Stimulated activated naive B cell treated with anti-CD40 and anti-IgM and Interleukin-4, amounts not matched to agents 10 μg/mL and 1 μg/mL and 100 μg/mL, for 72 hours (primary cell): ENCODE results near the gene DGUOK.
A peak's percentile ranks its signal among the peaks of the same experiment; 100 is the strongest.

Source experiments
- ATAC-seq, 2 donors: fragments of 150-1000 bp; cut with Tn5 transposase; replicated peaks; 2 replicates each; pipeline ENCODE4 v1.10.0; 2021; ENCODE audit warnings: moderate library complexity in 1 of 2
- DNase-seq: peaks from one replicate; pipeline ENCODE4 v3.0.0; 2021
- H3K27ac Mint-ChIP-seq: one replicate; pipeline ENCODE4 v1.8.0; 2022; ENCODE audit warnings: mild to moderate bottlenecking, mixed read lengths
- H3K27me3 Mint-ChIP-seq, 2 donors: one replicate each; pipeline ENCODE4 v1.8.0; 2022; ENCODE audit warnings: mixed read lengths in 2 of 2
- H3K36me3 Mint-ChIP-seq, 2 donors: one replicate each; pipeline ENCODE4 v1.8.0; 2022; ENCODE audit warnings: mixed read lengths in 2 of 2, mild to moderate bottlenecking in 1 of 2
- H3K4me1 Mint-ChIP-seq, 2 donors: one replicate each; pipeline ENCODE4 v1.8.0; 2022; ENCODE audit warnings: mixed read lengths in 2 of 2, mild to moderate bottlenecking in 1 of 2
- H3K4me3 Mint-ChIP-seq, 2 donors: one replicate each; pipeline ENCODE4 v1.8.0; 2022; ENCODE audit warnings: mild to moderate bottlenecking in 2 of 2, mixed read lengths in 2 of 2, moderate library complexity in 1 of 2
- H3K9me3 Mint-ChIP-seq, 2 donors: one replicate each; pipeline ENCODE4 v1.8.0; 2022; ENCODE audit warnings: mixed read lengths in 2 of 2, mild to moderate bottlenecking in 1 of 2

Gene DGUOK

DNA sequence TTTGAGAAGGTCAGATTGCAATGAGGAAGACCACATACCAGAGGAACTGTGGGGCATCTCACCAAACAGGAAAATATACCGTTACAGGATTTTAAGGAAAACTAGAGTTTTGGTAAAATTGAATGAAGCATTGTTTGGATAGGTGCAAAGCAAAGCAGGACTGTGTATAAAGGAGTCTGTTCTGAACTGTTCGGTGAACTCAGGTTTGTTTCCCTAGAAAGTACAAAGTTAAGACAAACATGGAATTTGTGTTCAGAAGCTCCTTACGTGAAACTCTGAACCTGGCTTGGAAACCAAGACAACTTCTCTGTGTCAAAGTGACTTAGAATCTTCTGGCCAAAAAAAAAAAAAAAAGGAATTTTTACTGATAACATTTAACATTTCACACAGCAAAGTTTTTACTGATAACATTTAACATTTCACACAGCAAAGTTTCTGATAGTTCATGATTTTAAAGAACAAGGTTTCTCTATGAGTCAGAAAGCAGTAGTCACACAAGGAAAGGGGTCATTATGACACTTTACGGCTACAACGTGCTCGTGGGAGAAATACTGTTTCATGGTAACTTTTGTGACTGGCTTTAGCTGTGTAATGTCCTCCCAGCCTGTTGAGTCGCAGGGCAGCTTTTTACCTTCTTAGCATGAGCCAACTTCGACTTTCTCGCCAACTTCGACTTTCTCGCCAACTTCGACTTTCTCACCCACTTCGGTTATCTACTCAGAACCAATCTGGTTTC, 36.9 kb downstream of the DGUOK start:
- Mint-ChIP-seq H3K36me3 (peaks cover 33 to 36% of the 10 kb centered on the region in 2 donors), H3K4me1 (peaks cover 15 to 31% of the 10 kb centered on the region in 2 donors), H3K27me3 (no peaks in the 10 kb centered on the region), H3K9me3 (peaks cover 6 to 7% of the 10 kb centered on the region in 2 donors), H3K27ac (no peak overlapping the region), H3K4me3 (no peak overlapping the region)
- DNase-seq: no peak
- peak; percentile 72 to 85 for ATAC-seq

DNA sequence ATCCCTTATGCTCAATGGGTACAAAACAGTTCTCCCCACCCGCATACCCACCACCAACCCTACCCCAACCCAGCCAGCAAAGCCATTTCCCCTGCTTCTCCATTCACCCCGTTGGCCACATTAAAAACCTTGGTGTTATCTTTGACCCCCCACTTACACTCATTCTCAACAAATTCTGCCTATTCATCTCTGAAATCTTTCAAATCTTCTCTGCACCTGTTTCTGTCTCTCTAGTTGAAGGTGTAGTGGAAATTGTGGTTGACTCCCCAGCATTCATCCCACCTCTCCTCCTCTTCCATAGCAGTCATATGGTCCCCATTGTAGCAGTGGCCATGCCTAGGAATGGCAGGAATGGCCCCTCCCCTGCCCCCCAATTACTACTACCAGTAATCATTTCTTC, 37.5 kb downstream of the DGUOK start:
- no peak overlapping the region for H3K27ac Mint-ChIP-seq

DNA sequence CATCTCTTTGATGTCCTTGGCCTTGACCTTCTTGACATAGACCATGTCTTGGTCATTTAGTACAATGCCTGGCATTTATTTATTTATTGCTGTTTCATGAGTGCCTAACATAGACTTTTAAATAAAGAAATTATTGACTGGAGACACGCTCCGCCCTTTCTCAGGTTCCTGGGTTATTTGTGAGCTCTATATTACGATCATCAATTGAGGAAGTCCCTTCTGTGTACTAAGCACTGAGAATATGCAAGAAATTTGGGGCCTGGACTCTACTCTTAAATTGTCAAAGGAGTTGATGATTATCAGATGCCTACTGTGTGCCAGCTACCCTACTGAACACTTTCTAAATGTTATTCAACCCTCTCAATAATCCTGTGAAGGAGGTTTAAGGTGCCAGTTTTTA, 38.4 kb downstream of the DGUOK start:
- no peaks in the 10 kb centered on the region for H3K27me3 Mint-ChIP-seq
- DNase-seq (no peak), ATAC-seq (no peak)
- H3K4me1 Mint-ChIP-seq: peaks cover 15 to 33% of the 10 kb centered on the region in 2 donors
- H3K27ac Mint-ChIP-seq: peak overlapping the region; percentile 20
- no peak overlapping the region for H3K4me3 Mint-ChIP-seq
- H3K36me3 Mint-ChIP-seq: peaks cover 19 to 21% of the 10 kb centered on the region in 2 donors
- H3K9me3 Mint-ChIP-seq: peaks cover 6 to 7% of the 10 kb centered on the region in 2 donors

More for the DNA sequence above, 37.5 kb downstream of the DGUOK start:
- Mint-ChIP-seq H3K4me3 (no peak overlapping the region), H3K9me3 (peaks cover 6 to 7% of the 10 kb centered on the region in 2 donors), H3K27me3 (no peaks in the 10 kb centered on the region), H3K36me3 (peaks cover 27 to 29% of the 10 kb centered on the region in 2 donors), H3K4me1 (peaks cover 13 to 28% of the 10 kb centered on the region in 2 donors)
- no peak for DNase-seq
- ATAC-seq: no peak

DNA sequence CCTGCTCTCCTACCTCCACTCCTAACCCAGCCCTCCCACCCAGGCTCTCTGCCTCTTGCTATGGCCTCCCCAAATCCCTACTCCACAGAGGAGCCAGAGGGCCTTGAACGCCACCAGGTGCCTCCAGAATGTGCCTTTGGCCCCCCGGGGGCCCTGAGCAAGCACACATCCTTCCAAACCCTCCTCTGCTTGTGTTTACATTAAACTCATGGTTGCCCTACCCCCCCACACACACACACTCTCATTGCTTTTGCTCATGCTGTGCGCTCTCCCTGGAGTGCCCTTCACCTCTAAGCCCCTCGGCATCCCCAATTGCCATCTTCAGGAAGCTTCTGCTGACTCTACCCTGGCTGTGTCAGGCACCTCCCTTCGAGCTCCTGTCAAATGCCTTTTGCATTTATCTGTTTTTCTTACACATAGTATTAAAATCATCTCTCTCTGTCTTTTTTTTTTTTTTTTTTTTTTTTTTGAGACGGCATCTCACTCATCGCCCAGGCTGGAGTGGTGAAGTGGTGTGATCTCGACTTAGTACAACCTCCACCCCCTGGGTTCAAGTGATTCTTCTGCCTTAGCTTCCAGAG, 41.8 kb downstream of the DGUOK start:
- Mint-ChIP-seq H3K27ac (no peak overlapping the region), H3K36me3 (peaks cover 0 to 2% of the 10 kb centered on the region in 2 donors), H3K9me3 (no peaks in the 10 kb centered on the region), H3K4me1 (peaks cover 42 to 57% of the 10 kb centered on the region in 2 donors), H3K27me3 (no peaks in the 10 kb centered on the region), H3K4me3 (no peak overlapping the region)
- no peak for ATAC-seq
- no peak for DNase-seq

DNA sequence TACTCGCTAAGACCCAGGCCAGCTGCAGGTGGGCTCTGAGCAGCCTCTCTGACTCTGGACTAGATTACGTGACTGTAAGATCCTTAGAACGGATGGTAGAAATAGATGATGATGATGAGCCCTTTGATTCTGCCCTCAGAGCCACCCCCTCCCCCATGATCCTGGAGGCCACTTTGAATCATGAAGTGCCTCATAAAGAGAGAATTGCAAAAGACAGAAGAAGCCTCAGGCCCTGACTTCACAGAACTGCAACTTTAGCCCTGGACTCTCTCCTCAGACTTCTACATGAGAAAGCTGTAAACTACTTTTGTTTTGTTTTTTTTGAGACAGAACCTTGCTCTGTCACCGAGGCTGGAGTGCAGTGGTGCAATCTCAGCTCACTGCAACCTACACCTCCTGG, 42.7 kb downstream of the DGUOK start:
- ATAC-seq (no peak), DNase-seq (no peak)
- no peaks in the 10 kb centered on the region for H3K9me3 Mint-ChIP-seq
- no peaks in the 10 kb centered on the region for H3K27me3 Mint-ChIP-seq
- peaks cover 37 to 52% of the 10 kb centered on the region in 2 donors for H3K4me1 Mint-ChIP-seq
- H3K27ac Mint-ChIP-seq: no peak overlapping the region
- H3K4me3 Mint-ChIP-seq: no peak overlapping the region
- H3K36me3 Mint-ChIP-seq: peaks cover 0 to 2% of the 10 kb centered on the region in 2 donors

DNA sequence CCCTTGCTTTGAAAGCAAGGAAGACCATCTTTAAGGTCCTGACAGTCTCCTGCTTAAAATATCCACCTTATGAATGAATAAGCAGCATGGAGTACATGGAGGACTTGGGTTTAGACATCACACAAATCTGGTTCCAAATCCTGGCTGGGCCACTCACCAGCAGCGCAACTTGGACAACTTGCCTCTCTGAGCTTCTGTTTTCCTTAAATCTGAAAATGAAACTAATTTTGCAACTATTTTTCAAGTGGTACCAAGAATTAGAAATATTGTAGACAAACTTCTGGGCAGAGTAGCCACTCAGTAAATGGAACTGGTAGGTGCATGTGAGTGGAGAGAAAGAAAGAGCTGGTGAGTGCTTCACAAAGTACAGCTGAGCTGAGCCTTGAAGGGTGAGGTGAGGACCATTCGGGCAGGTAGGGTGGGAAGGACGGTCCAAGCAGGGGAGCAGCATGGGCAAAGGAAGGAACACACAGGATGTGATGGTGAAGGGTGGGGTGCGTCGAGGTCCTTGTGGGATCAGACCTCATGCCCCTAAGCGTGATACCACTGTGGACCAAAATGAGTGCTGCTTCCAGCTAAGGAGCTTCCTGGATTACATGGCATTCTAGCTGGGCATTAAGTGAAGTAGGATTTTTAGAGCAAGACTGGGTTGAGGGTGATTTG, 43.6 kb downstream of the DGUOK start:
- ATAC-seq (peak; percentile 3 to 6), DNase-seq (no peak)
- Mint-ChIP-seq H3K4me1 (peaks cover 33 to 48% of the 10 kb centered on the region in 2 donors), H3K4me3 (peak overlapping the region; percentile 72 to 76), H3K9me3 (no peaks in the 10 kb centered on the region), H3K36me3 (peaks cover 0 to 2% of the 10 kb centered on the region in 2 donors), H3K27me3 (no peaks in the 10 kb centered on the region), H3K27ac (peak overlapping the region; percentile 89)

DNA sequence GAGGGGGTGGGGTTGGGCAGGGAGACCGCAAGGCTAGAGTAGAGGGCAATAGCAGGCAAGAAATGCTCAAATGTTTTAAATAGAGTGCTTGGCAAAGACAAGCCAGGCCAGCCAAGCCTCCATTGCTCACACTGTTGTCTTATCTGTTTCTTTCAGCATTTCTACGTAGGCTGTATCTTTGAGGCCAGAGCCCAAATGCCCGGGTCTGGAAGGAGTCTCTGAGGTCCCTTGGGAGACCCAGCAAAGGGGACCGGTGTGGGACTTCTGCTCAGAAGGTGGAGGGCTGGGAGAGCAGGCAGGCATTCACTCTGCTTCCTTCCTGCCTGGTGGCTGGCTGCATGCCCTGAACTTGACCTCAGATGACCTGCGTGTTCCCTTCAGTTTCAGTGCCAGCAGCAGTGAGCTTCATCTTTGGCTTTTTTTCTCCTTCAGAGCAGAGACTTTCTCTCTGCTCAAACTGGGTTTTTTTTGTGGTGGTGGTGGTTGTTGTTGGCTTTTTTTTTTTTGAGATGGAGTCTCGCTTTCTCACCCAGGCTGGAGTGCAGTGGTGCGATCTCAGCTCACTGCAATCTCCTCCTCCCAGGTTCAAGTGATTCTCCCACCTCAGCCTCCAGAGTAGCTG, 44.3 kb downstream of the DGUOK start:
- ATAC-seq: peak; percentile 86 to 87
- Mint-ChIP-seq H3K36me3 (peaks cover 0 to 2% of the 10 kb centered on the region in 2 donors), H3K4me1 (peaks cover 33 to 53% of the 10 kb centered on the region in 2 donors), H3K27me3 (no peaks in the 10 kb centered on the region), H3K9me3 (no peaks in the 10 kb centered on the region), H3K4me3 (peak overlapping the region; percentile 59 to 76), H3K27ac (peak overlapping the region; percentile 89)
- peak; percentile 51 for DNase-seq

DNA sequence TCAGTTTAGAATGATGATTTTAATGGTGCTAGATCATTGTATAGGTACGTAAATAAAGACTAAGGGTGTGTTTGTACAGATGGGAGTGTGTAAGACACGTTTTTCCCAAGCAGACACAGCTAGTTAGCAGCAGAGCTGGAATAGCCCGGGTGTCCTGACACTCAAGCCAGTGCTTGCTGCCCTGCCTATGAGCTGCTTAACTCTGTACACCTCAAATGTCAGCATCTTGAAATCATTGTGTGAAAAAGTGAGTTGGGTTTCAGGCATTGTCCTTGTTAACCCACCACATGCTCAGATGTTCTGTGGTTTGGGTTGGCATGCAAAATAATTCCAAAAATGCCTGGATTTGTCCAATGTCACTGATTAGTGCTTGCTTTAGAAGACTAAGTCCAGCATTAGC, 45.0 kb downstream of the DGUOK start:
- H3K27ac Mint-ChIP-seq: peak overlapping the region; percentile 89
- peaks cover 0 to 2% of the 10 kb centered on the region in 2 donors for H3K36me3 Mint-ChIP-seq
- H3K4me3 Mint-ChIP-seq: peak overlapping the region in 1 of 2 donors; percentile 76
- H3K4me1 Mint-ChIP-seq: peaks cover 33 to 54% of the 10 kb centered on the region in 2 donors
- no peak for ATAC-seq
- H3K9me3 Mint-ChIP-seq: no peaks in the 10 kb centered on the region
- DNase-seq: no peak
- H3K27me3 Mint-ChIP-seq: no peaks in the 10 kb centered on the region

DNA sequence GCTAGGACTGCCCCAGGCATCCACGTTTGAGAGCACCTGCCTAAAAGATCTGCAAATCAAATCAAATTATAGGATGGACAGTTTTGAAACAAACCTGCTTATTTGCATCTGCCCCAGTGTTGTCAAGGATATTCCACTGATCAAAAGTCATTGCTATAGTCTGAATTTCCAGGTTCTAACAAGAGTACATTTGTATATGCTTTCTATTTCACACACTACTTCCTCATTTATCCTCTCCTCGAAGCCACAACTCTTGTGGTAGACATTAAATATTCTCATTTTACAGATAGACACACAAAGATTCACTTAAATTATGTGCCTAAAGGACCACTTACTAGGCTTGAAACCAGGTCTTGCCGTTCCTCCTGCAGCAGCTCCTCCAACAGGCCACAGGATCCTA, 46.2 kb downstream of the DGUOK start:
- peaks cover 35 to 58% of the 10 kb centered on the region in 2 donors for H3K4me1 Mint-ChIP-seq
- DNase-seq: no peak
- H3K36me3 Mint-ChIP-seq: peaks cover 0 to 2% of the 10 kb centered on the region in 2 donors

DNA sequence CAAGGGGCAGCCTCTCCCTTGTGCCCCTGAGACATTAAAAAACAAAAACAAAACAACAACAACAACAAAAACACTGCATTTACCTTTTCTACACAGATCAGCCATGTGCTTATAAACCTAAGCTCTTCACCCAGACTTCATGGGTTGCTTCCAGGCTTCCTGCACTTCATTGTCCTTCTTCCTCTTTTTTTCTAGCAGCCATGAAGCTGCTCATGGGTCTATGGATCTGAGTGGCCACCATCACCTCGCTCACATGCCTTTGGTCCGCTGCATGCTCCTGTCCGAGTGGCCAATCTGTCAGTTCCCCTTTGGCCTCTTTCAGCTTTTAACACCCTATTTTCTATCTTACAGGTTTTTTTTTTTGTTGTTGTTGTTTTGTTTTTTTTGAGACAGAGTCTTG, 49.1 kb downstream of the DGUOK start:
- ATAC-seq: no peak

More for the DNA sequence above, 46.2 kb downstream of the DGUOK start:
- no peaks in the 10 kb centered on the region for H3K9me3 Mint-ChIP-seq
- H3K27ac Mint-ChIP-seq: no peak overlapping the region
- ATAC-seq: peak; percentile 63 to 71
- peaks cover 0 to 3% of the 10 kb centered on the region in 2 donors for H3K27me3 Mint-ChIP-seq
- peak overlapping the region in 1 of 2 donors; percentile 34 for H3K4me3 Mint-ChIP-seq

DNA sequence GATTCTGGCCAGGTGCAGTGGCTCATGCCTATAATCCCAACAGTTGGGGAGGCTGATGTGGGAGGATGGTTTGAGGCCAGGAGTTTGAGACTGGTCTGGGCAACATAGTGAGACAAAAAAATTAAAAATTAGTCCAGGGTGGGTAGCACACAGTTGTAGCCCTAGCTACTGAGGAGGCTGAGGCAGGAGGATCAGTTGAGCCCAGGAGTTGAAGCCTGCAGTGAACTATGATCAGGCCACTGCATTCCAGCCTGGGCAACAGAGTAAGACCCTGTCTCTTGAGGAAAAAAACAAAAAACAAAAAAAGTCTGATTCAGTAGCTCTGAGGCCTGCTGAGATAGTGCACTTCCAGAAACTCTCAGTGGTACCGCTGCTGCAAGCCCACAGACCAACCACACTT, 50.1 kb downstream of the DGUOK start:
- Mint-ChIP-seq H3K4me1 (peaks cover 39 to 62% of the 10 kb centered on the region in 2 donors), H3K27me3 (peaks cover 7 to 8% of the 10 kb centered on the region in 2 donors), H3K4me3 (no peak overlapping the region), H3K36me3 (no peaks in the 10 kb centered on the region), H3K9me3 (no peaks in the 10 kb centered on the region), H3K27ac (peak overlapping the region; percentile 39)
- no peak for ATAC-seq
- DNase-seq: no peak

More for the DNA sequence above, 49.1 kb downstream of the DGUOK start:
- no peaks in the 10 kb centered on the region for H3K9me3 Mint-ChIP-seq
- DNase-seq: no peak
- H3K36me3 Mint-ChIP-seq: no peaks in the 10 kb centered on the region
- peaks cover 7 to 8% of the 10 kb centered on the region in 2 donors for H3K27me3 Mint-ChIP-seq
- H3K27ac Mint-ChIP-seq: no peak overlapping the region
- no peak overlapping the region for H3K4me3 Mint-ChIP-seq
- peaks cover 39 to 62% of the 10 kb centered on the region in 2 donors for H3K4me1 Mint-ChIP-seq

DNA sequence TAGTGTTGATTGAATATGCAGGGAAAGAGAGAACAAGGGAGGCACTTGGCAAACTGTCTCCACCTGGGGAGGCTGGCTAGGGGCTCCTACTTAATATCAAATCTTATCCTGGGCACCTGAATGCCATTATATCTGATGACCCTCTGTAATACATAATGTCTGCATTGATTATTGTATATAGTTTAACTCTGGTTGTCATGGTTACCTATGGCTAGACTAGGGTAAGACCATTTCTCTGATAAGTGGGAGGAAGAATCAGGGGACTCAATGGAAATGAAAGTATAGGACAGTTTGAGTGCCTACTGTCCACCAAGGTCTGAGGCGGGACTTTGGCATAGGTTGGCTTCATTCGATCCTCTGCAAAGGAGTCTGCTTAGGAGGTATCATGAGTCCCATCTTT, 50.8 kb downstream of the DGUOK start:
- Mint-ChIP-seq H3K27ac (peak overlapping the region; percentile 84), H3K4me1 (peaks cover 41 to 65% of the 10 kb centered on the region in 2 donors), H3K27me3 (peaks cover 7 to 8% of the 10 kb centered on the region in 2 donors), H3K4me3 (no peak overlapping the region), H3K9me3 (no peaks in the 10 kb centered on the region), H3K36me3 (no peaks in the 10 kb centered on the region)
- DNase-seq (no peak), ATAC-seq (no peak)

DNA sequence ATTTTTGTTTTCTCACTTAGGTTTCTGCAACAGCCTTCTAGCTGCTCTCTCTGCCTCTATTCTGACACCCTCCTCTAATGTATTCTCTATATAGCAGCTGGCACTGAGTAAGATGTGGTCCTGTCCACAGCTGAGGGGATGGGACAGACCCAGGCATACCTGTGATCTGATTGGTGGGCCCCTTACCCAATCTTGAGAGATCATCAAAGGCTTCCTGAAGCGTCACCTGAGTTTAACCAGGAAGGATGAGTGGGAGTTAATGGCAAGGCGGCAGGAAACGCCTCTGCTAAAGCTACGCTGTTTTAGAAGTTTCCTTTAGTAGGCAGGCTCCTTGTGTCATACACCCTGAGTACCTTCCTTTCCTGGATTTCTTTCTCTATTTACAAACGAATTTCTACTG, 52.3 kb downstream of the DGUOK start:
- H3K4me3 Mint-ChIP-seq: peak overlapping the region; percentile 35 to 59
- ATAC-seq: peak; percentile 64 to 70
- peak overlapping the region; percentile 32 for H3K27ac Mint-ChIP-seq
- H3K36me3 Mint-ChIP-seq: no peaks in the 10 kb centered on the region
- no peaks in the 10 kb centered on the region for H3K9me3 Mint-ChIP-seq
- H3K27me3 Mint-ChIP-seq: peaks cover 7 to 8% of the 10 kb centered on the region in 2 donors
- H3K4me1 Mint-ChIP-seq: peaks cover 46 to 64% of the 10 kb centered on the region in 2 donors
- peak; percentile 22 for DNase-seq

DNA sequence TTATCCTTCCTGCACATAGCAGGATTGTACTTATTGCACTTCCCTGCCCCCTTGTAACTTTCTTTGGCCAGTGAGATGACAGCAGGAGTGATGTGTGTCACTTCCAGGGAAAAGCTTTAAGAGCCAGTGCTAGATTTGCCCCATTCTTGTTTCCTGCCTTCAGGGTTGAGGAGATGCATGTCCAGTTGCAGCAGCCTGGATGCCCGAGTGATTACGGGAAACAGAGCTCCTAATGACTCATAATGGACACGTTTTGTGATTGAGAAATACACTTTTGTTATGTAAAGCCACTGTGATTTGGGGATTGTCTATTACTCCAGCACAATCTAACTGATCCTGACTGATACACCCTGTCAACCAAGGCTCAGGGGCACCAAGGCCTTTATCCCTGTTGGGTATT, 53.0 kb downstream of the DGUOK start:
- no peak for DNase-seq
- H3K4me3 Mint-ChIP-seq: peak overlapping the region in 1 of 2 donors; percentile 1
- H3K9me3 Mint-ChIP-seq: no peaks in the 10 kb centered on the region
- H3K27me3 Mint-ChIP-seq: peaks cover 7 to 8% of the 10 kb centered on the region in 2 donors
- H3K27ac Mint-ChIP-seq: peak overlapping the region; percentile 32
- peaks cover 46 to 66% of the 10 kb centered on the region in 2 donors for H3K4me1 Mint-ChIP-seq
- ATAC-seq: no peak
- H3K36me3 Mint-ChIP-seq: no peaks in the 10 kb centered on the region
